GM23338 (cell line): ENCODE measurements around the gene EPHX1. TPM values are rescaled to one million over a fixed set of nuclear protein-coding genes. Genes with fewer than 3 reads are reported as not detected.
"Not testable (repeated sequence)": the region's sequence is repeated elsewhere in the genome, so short reads cannot be mapped to it uniquely, and the experiment has no call there.

Experiments used
- ATAC-seq: fragments of 200-7000 bp; cut with Tn5 transposase; 3 replicates; pipeline ENCODE4 v1.9.1; 2020
- DNase-seq: peaks from one replicate; pipeline ENCODE4 v3.0.0-alpha.2; 2015; ENCODE audit warnings: low spot score
- H2AFZ ChIP-seq: fragments of 200-600 bp; sonication (generic); 2 replicates; pipeline ENCODE4 v1.8.0; 2016; ENCODE audit warnings: antibody characterized with exemption, mild to moderate bottlenecking, moderate library complexity
- H3F3A ChIP-seq: fragments of 200-600 bp; sonication (generic); replicated peaks from 2 replicates; pipeline ENCODE4 v1.8.0; 2017; ENCODE audit warnings: antibody characterized with exemption, mixed run types, low read depth
- H3K27ac ChIP-seq: fragments of 200-600 bp; sonication (generic); 2 replicates; pipeline ENCODE4 v1.6.1; 2016; ENCODE audit warnings: low read depth
- H3K27me3 ChIP-seq: fragments of 200-600 bp; sonication (generic); 2 replicates; pipeline ENCODE4 v1.8.0; 2016; ENCODE audit warnings: mild to moderate bottlenecking, mixed run types, moderate library complexity; ENCODE audit not compliant: insufficient read depth
- H3K36me3 ChIP-seq: fragments of 200-600 bp; sonication (generic); 2 replicates; pipeline ENCODE4 v1.8.0; 2016; ENCODE audit warnings: mild to moderate bottlenecking; ENCODE audit not compliant: insufficient read depth
- H3K4me1 ChIP-seq: fragments of 200-600 bp; sonication (generic); 2 replicates; pipeline ENCODE4 v1.8.0; 2016; ENCODE audit warnings: mild to moderate bottlenecking, moderate library complexity; ENCODE audit not compliant: insufficient read depth
- H3K4me2 ChIP-seq: fragments of 200-600 bp; sonication (generic); 2 replicates; pipeline ENCODE4 v1.7.1; 2017; ENCODE audit warnings: mixed run types
- H3K4me3 ChIP-seq: fragments of 200-600 bp; sonication (generic); 2 replicates; pipeline ENCODE4 v1.6.1; 2016; ENCODE audit warnings: mixed run types
- H3K79me2 ChIP-seq: fragments of 200-600 bp; sonication (generic); replicated peaks from 2 replicates; pipeline ENCODE4 v1.8.0; 2017; ENCODE audit warnings: mild to moderate bottlenecking; ENCODE audit not compliant: insufficient read depth
- H3K9me2 ChIP-seq: fragments of 200-600 bp; sonication (generic); 2 replicates; pipeline ENCODE4 v1.8.0; 2017; ENCODE audit not compliant: insufficient read depth
- H4K20me1 ChIP-seq: fragments of 200-600 bp; sonication (generic); replicated peaks from 2 replicates; pipeline ENCODE4 v1.8.0; 2017; ENCODE audit warnings: mild to moderate bottlenecking; ENCODE audit not compliant: insufficient read depth
- H3K27ac Mint-ChIP-seq: 2 replicates; pipeline ENCODE4 v1.8.0; 2020; ENCODE audit warnings: inconsistent platforms, mild to moderate bottlenecking, moderate library complexity, mixed read lengths
- H3K27me3 Mint-ChIP-seq: 3 replicates; pipeline ENCODE4 v1.8.0; 2022; ENCODE audit warnings: low read depth, mild to moderate bottlenecking, moderate library complexity, mixed read lengths, inconsistent platforms; ENCODE audit not compliant: insufficient read depth, poor library complexity
- H3K36me3 Mint-ChIP-seq: 3 replicates; pipeline ENCODE4 v1.8.0; 2021; ENCODE audit warnings: low read depth, mild to moderate bottlenecking, inconsistent platforms, moderate library complexity, mixed read lengths
- H3K4me1 Mint-ChIP-seq: 3 replicates; pipeline ENCODE4 v1.8.0; 2020; ENCODE audit warnings: mild to moderate bottlenecking, inconsistent platforms, mixed read lengths
- H3K4me3 Mint-ChIP-seq: 3 replicates; pipeline ENCODE4 v1.8.0; 2021; ENCODE audit warnings: moderate library complexity, mild to moderate bottlenecking, inconsistent platforms, mixed read lengths
- H3K9me3 Mint-ChIP-seq: 3 replicates; pipeline ENCODE4 v1.8.0; 2020; ENCODE audit warnings: moderate library complexity, mild to moderate bottlenecking, inconsistent platforms, mixed read lengths
- CTCF ChIP-seq, 2 experiments: fragments of 200-600 bp in 1 of 2; sonication (generic) in 1 of 2; conservative IDR thresholded peaks; 2 replicates each; pipeline versions ENCODE4 v1.5.1 to v1.6.1; 2016 to 2017; ENCODE audit warnings: antibody characterized with exemption in 2 of 2, low read depth in 2 of 2, mild to moderate bottlenecking in 2 of 2, moderate library complexity in 1 of 2
- JUNB ChIP-seq: IDR thresholded peaks from one replicate; pipeline ENCODE4 v1.6.1; 2016; ENCODE audit warnings: antibody characterized with exemption; ENCODE audit not compliant: unreplicated experiment
- ZNF114 ChIP-seq: fragments of 250-450 bp; sonication (Bioruptor Pico); IDR thresholded peaks from 2 replicates; pipeline ENCODE4 v1.5.0; 2020; ENCODE audit warnings: mild to moderate bottlenecking, moderate library complexity
- ZNF462 ChIP-seq: fragments of 250-450 bp; sonication (Bioruptor Pico); IDR thresholded peaks from 2 replicates; pipeline ENCODE4 v1.5.0; 2020; ENCODE audit warnings: mild to moderate bottlenecking, moderate library complexity
- polyA plus RNA-seq: library from polyadenylated mRNA; unstranded; fragments of >200 nt; fragmentation: Nextera tagmentation; extraction: Ambion mirVana; gene quantifications from 2 replicates; pipeline ENCODE4 v1.2.1, GENCODE V29; 2016
- total RNA-seq: library from RNA; depleted of rRNA; stranded (reverse); fragments of >200 nt; shearing (Covaris generic); gene quantifications from 2 replicates; pipeline ENCODE4 v1.2.3, GENCODE V29; 2014
- TF ChIP-seq, protein P1 (sequence below): IDR thresholded peaks from one replicate; pipeline ENCODE4 v1.6.1; 2018; ENCODE audit warnings: antibody characterized with exemption; ENCODE audit not compliant: unreplicated experiment
- TF ChIP-seq, protein P2 (sequence below): IDR thresholded peaks from 2 replicates; pipeline ENCODE4 v1.6.1; 2016; ENCODE audit warnings: antibody characterized with exemption

EPHX1 gene
- total and polyA plus RNA-seq, 2 experiments from 2014 or later = 15.3 to 46.5 TPM

- TF ChIP-seq CTCF (conservative IDR thresholded peaks at IDR 0.05; ENCODE audit: low read depth in 2 of 2) (no peak), ZNF114 (no peak)
- TF ChIP-seq, protein P1, sequence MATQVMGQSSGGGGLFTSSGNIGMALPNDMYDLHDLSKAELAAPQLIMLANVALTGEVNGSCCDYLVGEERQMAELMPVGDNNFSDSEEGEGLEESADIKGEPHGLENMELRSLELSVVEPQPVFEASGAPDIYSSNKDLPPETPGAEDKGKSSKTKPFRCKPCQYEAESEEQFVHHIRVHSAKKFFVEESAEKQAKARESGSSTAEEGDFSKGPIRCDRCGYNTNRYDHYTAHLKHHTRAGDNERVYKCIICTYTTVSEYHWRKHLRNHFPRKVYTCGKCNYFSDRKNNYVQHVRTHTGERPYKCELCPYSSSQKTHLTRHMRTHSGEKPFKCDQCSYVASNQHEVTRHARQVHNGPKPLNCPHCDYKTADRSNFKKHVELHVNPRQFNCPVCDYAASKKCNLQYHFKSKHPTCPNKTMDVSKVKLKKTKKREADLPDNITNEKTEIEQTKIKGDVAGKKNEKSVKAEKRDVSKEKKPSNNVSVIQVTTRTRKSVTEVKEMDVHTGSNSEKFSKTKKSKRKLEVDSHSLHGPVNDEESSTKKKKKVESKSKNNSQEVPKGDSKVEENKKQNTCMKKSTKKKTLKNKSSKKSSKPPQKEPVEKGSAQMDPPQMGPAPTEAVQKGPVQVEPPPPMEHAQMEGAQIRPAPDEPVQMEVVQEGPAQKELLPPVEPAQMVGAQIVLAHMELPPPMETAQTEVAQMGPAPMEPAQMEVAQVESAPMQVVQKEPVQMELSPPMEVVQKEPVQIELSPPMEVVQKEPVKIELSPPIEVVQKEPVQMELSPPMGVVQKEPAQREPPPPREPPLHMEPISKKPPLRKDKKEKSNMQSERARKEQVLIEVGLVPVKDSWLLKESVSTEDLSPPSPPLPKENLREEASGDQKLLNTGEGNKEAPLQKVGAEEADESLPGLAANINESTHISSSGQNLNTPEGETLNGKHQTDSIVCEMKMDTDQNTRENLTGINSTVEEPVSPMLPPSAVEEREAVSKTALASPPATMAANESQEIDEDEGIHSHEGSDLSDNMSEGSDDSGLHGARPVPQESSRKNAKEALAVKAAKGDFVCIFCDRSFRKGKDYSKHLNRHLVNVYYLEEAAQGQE = no peak
Observed at GRCh38 chr1:225780630-225781029, 29.3 kb upstream of the EPHX1 start (continued).

GRCh38 chr1:225789142-225789541 is 20.8 kb upstream of the EPHX1 start:
- peaks cover 65% of the 10 kb centered on the region for H3K79me2 ChIP-seq
- not testable (repeated sequence) for DNase-seq, H3K27me3 Mint-ChIP-seq, ATAC-seq, H2AFZ ChIP-seq, H3K27ac ChIP-seq, H3K4me1 Mint-ChIP-seq, H3K4me2 ChIP-seq, H3K9me2 ChIP-seq, H3K4me3 Mint-ChIP-seq, H3K4me1 ChIP-seq, H3K4me3 ChIP-seq, H3K27ac Mint-ChIP-seq, H3K27me3 ChIP-seq
- H3K36me3 ChIP-seq = peaks cover 53% of the 10 kb centered on the region
- H3K9me3 Mint-ChIP-seq = peaks cover 27% of the 10 kb centered on the region
- H3F3A ChIP-seq = peaks cover 15% of the 10 kb centered on the region; the same call in 1 of the 2 replicates
- peaks cover 17% of the 10 kb centered on the region for H4K20me1 ChIP-seq
- H3K36me3 Mint-ChIP-seq = peaks cover 98% of the 10 kb centered on the region

GRCh38 chr1:225794954-225795353 is 15.0 kb upstream of the EPHX1 start:
- H3K9me3 Mint-ChIP-seq = peaks cover 50% of the 10 kb centered on the region
- peaks cover 79% of the 10 kb centered on the region for H3K36me3 Mint-ChIP-seq
- no peak overlapping the region for H3K4me3 Mint-ChIP-seq
- no peak overlapping the region for H3K27ac Mint-ChIP-seq
- H3K4me2 ChIP-seq = no peak overlapping the region
- H3F3A ChIP-seq = peaks cover 9% of the 10 kb centered on the region; the same call in 1 of the 2 replicates
- no peaks in the 10 kb centered on the region for H3K4me1 Mint-ChIP-seq
- H3K27ac ChIP-seq = no peak overlapping the region
- H3K4me1 ChIP-seq = no peaks in the 10 kb centered on the region
- H2AFZ ChIP-seq = no peak overlapping the region
- no peak overlapping the region for H3K4me3 ChIP-seq
- peaks cover 13% of the 10 kb centered on the region for H3K79me2 ChIP-seq
- peaks cover 5% of the 10 kb centered on the region; the same call in 1 of the 2 replicates for H4K20me1 ChIP-seq
- no peak for DNase-seq
- H3K9me2 ChIP-seq = no peaks in the 10 kb centered on the region
- no peaks in the 10 kb centered on the region for H3K27me3 ChIP-seq
- peaks cover 6% of the 10 kb centered on the region for H3K27me3 Mint-ChIP-seq
- peaks cover 27% of the 10 kb centered on the region for H3K36me3 ChIP-seq
- no peak for ATAC-seq
- TF ChIP-seq ZNF462 (CRISPR knock-in tag) = no peak
- no peak for TF ChIP-seq JUNB
- TF ChIP-seq, protein P2, sequence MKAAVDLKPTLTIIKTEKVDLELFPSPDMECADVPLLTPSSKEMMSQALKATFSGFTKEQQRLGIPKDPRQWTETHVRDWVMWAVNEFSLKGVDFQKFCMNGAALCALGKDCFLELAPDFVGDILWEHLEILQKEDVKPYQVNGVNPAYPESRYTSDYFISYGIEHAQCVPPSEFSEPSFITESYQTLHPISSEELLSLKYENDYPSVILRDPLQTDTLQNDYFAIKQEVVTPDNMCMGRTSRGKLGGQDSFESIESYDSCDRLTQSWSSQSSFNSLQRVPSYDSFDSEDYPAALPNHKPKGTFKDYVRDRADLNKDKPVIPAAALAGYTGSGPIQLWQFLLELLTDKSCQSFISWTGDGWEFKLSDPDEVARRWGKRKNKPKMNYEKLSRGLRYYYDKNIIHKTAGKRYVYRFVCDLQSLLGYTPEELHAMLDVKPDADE = no peak
